SK-N-SH (cell line): ENCODE data around the gene GPR132. TPM values are rescaled to one million over a fixed set of nuclear protein-coding genes. Genes with fewer than 3 reads are reported as not detected.
A peak's percentile ranks its signal among the peaks of the same experiment; 100 is the strongest.
"Not testable (repeated sequence)": the region's sequence is repeated elsewhere in the genome, so short reads cannot be mapped to it uniquely, and the experiment has no call there.

Source experiments
- CTCF ChIA-PET: fragments of 300-600, 350-600 bp; formaldehyde crosslinking; extraction: SDS; loops from one replicate; lab custom pipeline; 2021; lab: Yijun Ruan, JAX
- POLR2A ChIA-PET: fragments of 350-600 bp; sonication (Branson Sonifier 250); formaldehyde crosslinking; extraction: SDS; loops from one replicate; lab custom pipeline; 2020; ENCODE audit warnings: antibody characterized with exemption, inconsistent platforms; lab: Yijun Ruan, JAX
- DNase-seq: peaks from one replicate; pipeline ENCODE4 v3.0.0; 2012
- H2AFZ ChIP-seq: fragments of 200-600 bp; sonication (generic); 2 replicates; pipeline ENCODE4 v1.8.1; 2016; ENCODE audit warnings: antibody characterized with exemption, mild to moderate bottlenecking, low read depth
- H3F3A ChIP-seq: fragments of 200-600 bp; sonication (generic); replicated peaks from 2 replicates; pipeline ENCODE3; 2016; ENCODE audit warnings: antibody characterized with exemption, mild to moderate bottlenecking; ENCODE audit not compliant: insufficient read depth
- H3K27ac ChIP-seq, 2 experiments: fragments of 200-500 bp in 1 of 2; fragments of 200-600 bp in 1 of 2; sonication (Bioruptor generic) in 1 of 2; sonication (generic), shearing (Covaris generic) in 1 of 2; 2 replicates each; pipeline versions ENCODE4 v1.5.1 to v1.6.1; 2014 to 2016; ENCODE audit warnings: low read depth in 2 of 2, inconsistent platforms in 1 of 2, low read length in 1 of 2, mild to moderate bottlenecking in 1 of 2, mixed read lengths in 1 of 2
- H3K27me3 ChIP-seq: fragments of 200-600 bp; sonication (generic), shearing (Covaris generic); 2 replicates; pipeline ENCODE4 v1.6.1; 2016; ENCODE audit warnings: mixed run types; ENCODE audit not compliant: insufficient read depth
- H3K36me3 ChIP-seq, 2 experiments: fragments of 200-500 bp in 1 of 2; fragments of 200-600 bp in 1 of 2; sonication (Bioruptor generic) in 1 of 2; sonication (generic) in 1 of 2; replicated peaks in 1 of 2; 2 replicates each; pipeline versions ENCODE3 to v1.5.1; 2014 to 2016; ENCODE audit warnings: low read length in 1 of 2, mild to moderate bottlenecking in 1 of 2; ENCODE audit not compliant: insufficient read depth in 2 of 2, control insufficient read depth in 1 of 2
- H3K4me1 ChIP-seq, 2 experiments: fragments of 200-500 bp in 1 of 2; fragments of 200-600 bp in 1 of 2; sonication (Bioruptor generic) in 1 of 2; sonication (generic), shearing (Covaris generic) in 1 of 2; 2 replicates each; pipeline versions ENCODE4 v1.5.1 to v1.6.1; 2014 to 2016; ENCODE audit warnings: low read depth in 1 of 2, low read length in 1 of 2, mixed run types in 1 of 2; ENCODE audit not compliant: insufficient read depth in 2 of 2, control insufficient read depth in 1 of 2
- H3K4me2 ChIP-seq: fragments of 200-600 bp; sonication (generic), shearing (Covaris generic); 2 replicates; pipeline ENCODE4 v1.6.1; 2017; ENCODE audit warnings: mixed run types
- H3K4me3 ChIP-seq, 2 experiments: fragments of 200-500 bp in 1 of 2; fragments of 200-600 bp in 1 of 2; sonication (Bioruptor generic) in 1 of 2; sonication (generic), shearing (Covaris generic) in 1 of 2; 2 replicates each; pipeline versions ENCODE4 v1.5.1 to v1.8.1; 2014 to 2016; ENCODE audit warnings: low read depth in 2 of 2, inconsistent platforms in 1 of 2, low read length in 1 of 2, mild to moderate bottlenecking in 1 of 2, mixed read lengths in 1 of 2, moderate library complexity in 1 of 2
- H3K79me2 ChIP-seq: fragments of 200-600 bp; sonication (generic); 2 replicates; pipeline ENCODE4 v1.8.1; 2017; ENCODE audit warnings: mild to moderate bottlenecking; ENCODE audit not compliant: insufficient read depth
- H3K9ac ChIP-seq: fragments of 200-600 bp; sonication (generic); 2 replicates; pipeline ENCODE4 v1.6.1; 2017; ENCODE audit warnings: mixed run types
- H3K9me2 ChIP-seq: fragments of 200-600 bp; sonication (generic); 2 replicates; pipeline ENCODE4 v1.6.1; 2017; ENCODE audit warnings: mixed run types
- H3K9me3 ChIP-seq: fragments of 200-600 bp; sonication (generic); 2 replicates; pipeline ENCODE4 v1.6.1; 2017; ENCODE audit warnings: mixed run types, mild to moderate bottlenecking, moderate library complexity
- H4K20me1 ChIP-seq: fragments of 200-600 bp; sonication (generic); 2 replicates; pipeline ENCODE4 v1.6.1; 2017; ENCODE audit warnings: mild to moderate bottlenecking, mixed run types; ENCODE audit not compliant: insufficient read depth
- GABPA ChIP-seq: IDR thresholded peaks from 2 replicates; pipeline ENCODE4 v1.4.0; 2012; ENCODE audit warnings: low read depth, mild to moderate bottlenecking
- NFIC ChIP-seq: IDR thresholded peaks from 2 replicates; pipeline ENCODE4 v1.4.0; 2012; ENCODE audit warnings: borderline replicate concordance
- PBX3 ChIP-seq: IDR thresholded peaks from 2 replicates; pipeline ENCODE4; 2012
- POLR2AphosphoS5 ChIP-seq: IDR thresholded peaks from 2 replicates; pipeline ENCODE4 v1.6.1; 2012; ENCODE audit warnings: low read depth, low read length
- REST ChIP-seq: IDR thresholded peaks from 2 replicates; pipeline ENCODE4 v1.6.1; 2012; ENCODE audit warnings: mild to moderate bottlenecking, low read depth, low read length, moderate library complexity
- TEAD4 ChIP-seq: IDR thresholded peaks from 2 replicates; pipeline ENCODE4 v1.4.0; 2012; ENCODE audit warnings: mild to moderate bottlenecking, borderline replicate concordance; ENCODE audit not compliant: insufficient read depth
- USF1 ChIP-seq: IDR thresholded peaks from 2 replicates; pipeline ENCODE4 v1.4.0; 2012; ENCODE audit warnings: low read depth, borderline replicate concordance
- ZBTB33 ChIP-seq: IDR thresholded peaks from 2 replicates; pipeline ENCODE4 v1.4.0; 2012; ENCODE audit warnings: low read depth, borderline replicate concordance
- whole genome bisulfite sequencing: methylation state at CpG from one replicate; pipeline ENCODE4 v1.1.6; 2017; ENCODE audit warnings: low lambda C conversion rate; 5-methylcytosine and 5-hydroxymethylcytosine counted together
- polyA plus RNA-seq, 3 experiments: library from polyadenylated mRNA; depleted of rRNA; stranded (reverse); fragments of >200 nt; gene quantifications; 2 replicates each; pipeline ENCODE4 v1.2.3, GENCODE V29; 2012

Gene GPR132
- polyA plus RNA-seq, 1 of the 3 experiments (the other 2 are of a cell fraction), result not detected

- peak overlapping the region; percentile 7; the same call in 1 of the 2 replicates for H3K9ac ChIP-seq
- H4K20me1 ChIP-seq, DNase-seq, H3K9me3 ChIP-seq, H3K79me2 ChIP-seq, POLR2A ChIA-PET, H3K4me3 ChIP-seq, H3K27me3 ChIP-seq, H3K9me2 ChIP-seq, H3K36me3 ChIP-seq: not testable (repeated sequence)
- H2AFZ ChIP-seq, result peak overlapping the region; percentile 27; the same call in 1 of the 2 replicates
- H3K4me1 ChIP-seq, result peaks cover 11 to 23% of the 10 kb centered on the region in 2 experiments; a peak in 2 of 4 replicates
- H3K27ac ChIP-seq, result peak overlapping the region in 1 of 2 experiments; percentile 99; a peak in 2 of 4 replicates
- peak overlapping the region; percentile 7; the same call in 1 of the 2 replicates for H3K4me2 ChIP-seq
- peaks cover 55% of the 10 kb centered on the region for H3F3A ChIP-seq
- CTCF ChIA-PET, result interaction anchor here (1.0 to 6.6 kb wide), 4 partner anchors 10 to 20 kb away, joined by 4 to 63 read pairs (median 4); no protein-coding TSS in a partner anchor
- 57% methylated on average over 4 of the region's 4 CpGs for WGBS
Observed at GRCh38 chr14:105027718-105028117, 37.5 kb downstream of the GPR132 start.

GRCh38 chr14:105026802-105027563 is 38.2 kb downstream of the GPR132 start:
- Histone ChIP-seq H3K27ac (peak overlapping the region; percentile 13 to 99; a peak in 3 of 4 replicates), H3K4me2 (peak overlapping the region; percentile 53; the same call in 1 of the 2 replicates), H3K9me2 (no peaks in the 10 kb centered on the region), H3K9me3 (no peaks in the 10 kb centered on the region), H2AFZ (peak overlapping the region; percentile 27; the same call in 1 of the 2 replicates), H3K9ac (no peak overlapping the region; the same call in 1 of the 2 replicates), H3K27me3 (no peaks in the 10 kb centered on the region), H3K79me2 (peaks cover 9% of the 10 kb centered on the region), H4K20me1 (no peaks in the 10 kb centered on the region), H3K36me3 (no peaks in the 10 kb centered on the region), H3F3A (peaks cover 60% of the 10 kb centered on the region), H3K4me1 (peaks cover 15 to 30% of the 10 kb centered on the region in 2 experiments; a peak in 2 of 4 replicates), H3K4me3 (no peak overlapping the region)
- ChIA-PET CTCF (interaction anchor here (1.1 to 6.6 kb wide), 3 partner anchors 14 to 21 kb away, joined by 4 to 63 read pairs (median 4); no protein-coding TSS in a partner anchor), POLR2A (no interaction called here)
- 41% methylated on average over 1 of the region's 1 CpG for WGBS
- TF ChIP-seq POLR2AphosphoS5 (peak; percentile 68; the same call in 1 of the 2 replicates), GABPA (no peak)
- no peak for DNase-seq

GRCh38 chr14:105026033-105026785 is 39.0 kb downstream of the GPR132 start:
- Histone ChIP-seq H3K27me3 (no peaks in the 10 kb centered on the region), H3K9ac (peak overlapping the region; percentile 67), H3K79me2 (peaks cover 16% of the 10 kb centered on the region), H3K27ac (peak overlapping the region; percentile 31 to 99; a peak in 3 of 4 replicates), H3F3A (peaks cover 60% of the 10 kb centered on the region), H3K4me2 (peak overlapping the region; percentile 53), H3K9me3 (no peaks in the 10 kb centered on the region), H4K20me1 (no peaks in the 10 kb centered on the region), H3K4me1 (peaks cover 19 to 30% of the 10 kb centered on the region in 2 experiments; a peak in 2 of 4 replicates), H2AFZ (no peak overlapping the region), H3K4me3 (0 out of 4 replicates have a peak overlapping the region, but pooled peaks of 1 of the 2 experiments have one; percentile 3), H3K36me3 (no peaks in the 10 kb centered on the region), H3K9me2 (no peaks in the 10 kb centered on the region)
- no peak for DNase-seq
- POLR2A ChIA-PET, result no interaction called here
- WGBS, result 55% methylated on average over 16 of the region's 16 CpGs
- CTCF ChIA-PET, result interaction anchor here (0.9 to 6.6 kb wide), 3 partner anchors 18 to 51 kb away, joined by 3 to 63 read pairs (median 5); no protein-coding TSS in a partner anchor
- TF ChIP-seq PBX3, result peak; percentile 35; the same call in 1 of the 2 replicates
- TF ChIP-seq REST, result no peak
- peak; percentile 51; the same call in 1 of the 2 replicates for TF ChIP-seq NFIC
- TF ChIP-seq TEAD4, result no peak
- TF ChIP-seq POLR2AphosphoS5, result peak; percentile 31; the same call in 1 of the 2 replicates
- TF ChIP-seq ZBTB33, result no peak
- no peak for TF ChIP-seq USF1
